IMR-90 (cell line): ENCODE measurements around the gene XPO4. TPM values are rescaled to one million over a fixed set of nuclear protein-coding genes. Genes with fewer than 3 reads are reported as not detected.

Experiments used
- ATAC-seq: fragments of 200-7000 bp; cut with Tn5 transposase; 2 replicates; pipeline ENCODE4 v1.9.1; 2020; ENCODE audit warnings: low read depth, mild to moderate bottlenecking, moderate library complexity
- BruUV-seq: library from RNA; stranded (reverse); fragments of 400-500 nt; replicated peaks from 2 replicates; lab custom pipeline; 2021; lab: Mats Ljungman, UMichigan
- CTCF ChIA-PET: fragments of 300-600 bp; formaldehyde crosslinking; extraction: SDS; loops from one replicate; lab custom pipeline; 2021; ENCODE audit warnings: antibody characterized with exemption; lab: Yijun Ruan, JAX
- POLR2A ChIA-PET: fragments of 300-600 bp; sonication (Branson Sonifier 250); formaldehyde crosslinking; loops from one replicate; lab custom pipeline; 2022; ENCODE audit warnings: antibody characterized with exemption; ENCODE audit not compliant: unreplicated experiment; lab: Charles Lee
- DNase-seq: peaks from one replicate; pipeline ENCODE4 v3.0.0; 2013
- H2AFZ ChIP-seq: replicated peaks from 2 replicates; pipeline ENCODE3; 2013; ENCODE audit warnings: low read length, mild to moderate bottlenecking; ENCODE audit not compliant: poor library complexity
- H2AK5ac ChIP-seq: 2 replicates; pipeline ENCODE4 v1.6.1; 2013; ENCODE audit warnings: low read depth, low read length, inconsistent platforms
- H2AK9ac ChIP-seq: replicated peaks from 2 replicates; pipeline ENCODE3; 2013; ENCODE audit warnings: mild to moderate bottlenecking, low read depth, low read length, moderate library complexity; ENCODE audit not compliant: poor library complexity
- H2BK120ac ChIP-seq: 2 replicates; pipeline ENCODE4 v1.6.1; 2013; ENCODE audit warnings: low read depth, low read length, inconsistent platforms
- H2BK15ac ChIP-seq: 3 replicates; pipeline ENCODE4 v1.6.1; 2013; ENCODE audit warnings: low read depth, low read length, inconsistent platforms
- H2BK20ac ChIP-seq: 2 replicates; pipeline ENCODE4 v1.6.1; 2013; ENCODE audit warnings: low read depth, mild to moderate bottlenecking, inconsistent platforms, low read length, moderate library complexity
- H2BK5ac ChIP-seq: 2 replicates; pipeline ENCODE4 v1.6.1; 2013; ENCODE audit warnings: mild to moderate bottlenecking, low read depth, low read length, inconsistent platforms; ENCODE audit not compliant: poor library complexity, severe bottlenecking
- H3K14ac ChIP-seq: replicated peaks from 2 replicates; pipeline ENCODE4 v1.6.1; 2013; ENCODE audit warnings: low read depth, low read length, inconsistent platforms
- H3K18ac ChIP-seq: 2 replicates; pipeline ENCODE4 v1.6.1; 2013; ENCODE audit warnings: low read depth, low read length, control low read depth
- H3K23ac ChIP-seq: 2 replicates; pipeline ENCODE4 v1.6.1; 2013; ENCODE audit warnings: low read depth, low read length, inconsistent platforms
- H3K27ac ChIP-seq: 2 replicates; pipeline ENCODE4 v1.5.1; 2013; ENCODE audit warnings: mild to moderate bottlenecking, control low read depth, low read length; ENCODE audit not compliant: insufficient read depth
- H3K27me3 ChIP-seq: 2 replicates; pipeline ENCODE4 v1.6.1; 2013; ENCODE audit warnings: low read length; ENCODE audit not compliant: control insufficient read depth, insufficient read depth
- H3K36me3 ChIP-seq: 2 replicates; pipeline ENCODE4 v1.6.1; 2013; ENCODE audit warnings: low read length, mixed read lengths; ENCODE audit not compliant: control insufficient read depth, insufficient read depth
- H3K4ac ChIP-seq: 2 replicates; pipeline ENCODE4 v1.6.1; 2013; ENCODE audit warnings: low read depth, low read length, inconsistent platforms
- H3K4me1 ChIP-seq: 2 replicates; pipeline ENCODE4 v1.6.1; 2013; ENCODE audit warnings: low read length, mixed read lengths; ENCODE audit not compliant: control insufficient read depth, insufficient read depth
- H3K4me2 ChIP-seq: 2 replicates; pipeline ENCODE4 v1.6.1; 2013; ENCODE audit warnings: low read depth, mild to moderate bottlenecking, control low read depth, low read length, moderate library complexity
- H3K4me3 ChIP-seq: 2 replicates; pipeline ENCODE4 v1.5.1; 2013; ENCODE audit warnings: low read depth, mild to moderate bottlenecking, control low read depth, low read length, moderate library complexity; ENCODE audit not compliant: insufficient read depth
- H3K56ac ChIP-seq: 2 replicates; pipeline ENCODE4 v1.6.1; 2013; ENCODE audit warnings: low read length, inconsistent platforms; ENCODE audit not compliant: insufficient read depth; ENCODE audit errors: extremely low read depth
- H3K79me1 ChIP-seq, 2 experiments: 2 replicates each; pipeline ENCODE4 v1.6.1; 2013; ENCODE audit warnings: low read length in 2 of 2, inconsistent platforms in 1 of 2, low read depth in 1 of 2
- H3K9ac ChIP-seq: 2 replicates; pipeline ENCODE4 v1.6.1; 2013; ENCODE audit warnings: low read depth, low read length, control low read depth
- H3K9me1 ChIP-seq: 2 replicates; pipeline ENCODE4 v1.6.1; 2013; ENCODE audit warnings: low read length, inconsistent platforms; ENCODE audit not compliant: insufficient read depth
- H3K9me3 ChIP-seq: 2 replicates; pipeline ENCODE4 v1.6.1; 2013; ENCODE audit warnings: low read length; ENCODE audit not compliant: control insufficient read depth, insufficient read depth
- H4K20me1 ChIP-seq: 2 replicates; pipeline ENCODE4 v1.6.1; 2013; ENCODE audit warnings: low read length, inconsistent platforms; ENCODE audit not compliant: insufficient read depth
- H4K5ac ChIP-seq: 2 replicates; pipeline ENCODE4 v1.6.1; 2013; ENCODE audit warnings: mild to moderate bottlenecking, low read depth, low read length, control low read depth
- H4K8ac ChIP-seq, 2 experiments: 2 replicates each; pipeline ENCODE4 v1.6.1; 2013; ENCODE audit warnings: low read depth in 2 of 2, low read length in 2 of 2, control low read depth in 1 of 2, inconsistent platforms in 1 of 2
- H4K91ac ChIP-seq: 2 replicates; pipeline ENCODE4 v1.6.1; 2013; ENCODE audit warnings: low read depth, low read length, inconsistent platforms; ENCODE audit not compliant: insufficient read depth
- BHLHE40 ChIP-seq: fragments of 150-350 bp; IDR thresholded peaks from 2 replicates; pipeline ENCODE4 v1.6.1; 2016; ENCODE audit warnings: mild to moderate bottlenecking, low read depth, low read length
- CEBPB ChIP-seq: IDR thresholded peaks from 2 replicates; pipeline ENCODE4 v1.6.1; 2012; ENCODE audit warnings: low read depth, low read length, improper control_type of control experiment
- CHD1 ChIP-seq: IDR thresholded peaks from 2 replicates; pipeline ENCODE4 v1.6.1; 2012; ENCODE audit warnings: low read depth, low read length, improper control_type of control experiment
- ELK1 ChIP-seq: fragments of 150-350 bp; IDR thresholded peaks from 2 replicates; pipeline ENCODE4 v1.6.1; 2016; ENCODE audit warnings: low read depth, mild to moderate bottlenecking, low read length, moderate library complexity, borderline replicate concordance
- FOS ChIP-seq: fragments of 150-350 bp; IDR thresholded peaks from 2 replicates; pipeline ENCODE4 v1.6.1; 2016; ENCODE audit warnings: low read depth, low read length
- MAFK ChIP-seq: IDR thresholded peaks from 2 replicates; pipeline ENCODE4 v1.6.1; 2012; ENCODE audit warnings: low read depth, low read length, improper control_type of control experiment
- MAZ ChIP-seq: IDR thresholded peaks from 2 replicates; pipeline ENCODE4 v1.6.1; 2012; ENCODE audit warnings: low read depth, mild to moderate bottlenecking, low read length, improper control_type of control experiment, moderate library complexity, borderline replicate concordance
- MXI1 ChIP-seq: IDR thresholded peaks from 2 replicates; pipeline ENCODE4 v1.6.1; 2012; ENCODE audit warnings: low read depth, mild to moderate bottlenecking, low read length, moderate library complexity, borderline replicate concordance
- NFE2L2 ChIP-seq: fragments of 150-350 bp; IDR thresholded peaks from 2 replicates; pipeline ENCODE4 v1.6.1; 2016; ENCODE audit warnings: low read depth, mild to moderate bottlenecking, low read length
- POLR2A ChIP-seq: IDR thresholded peaks from 2 replicates; pipeline ENCODE4 v1.6.1; 2012; ENCODE audit warnings: mild to moderate bottlenecking, low read depth, low read length
- RAD21 ChIP-seq: IDR thresholded peaks from 2 replicates; pipeline ENCODE4 v1.6.1; 2012; ENCODE audit warnings: low read length, improper control_type of control experiment
- RCOR1 ChIP-seq: IDR thresholded peaks from 2 replicates; pipeline ENCODE4 v1.6.1; 2012; ENCODE audit warnings: mild to moderate bottlenecking, low read length, improper control_type of control experiment; ENCODE audit not compliant: insufficient replicate concordance
- RFX5 ChIP-seq: IDR thresholded peaks from 2 replicates; pipeline ENCODE4 v1.8.0; 2012; ENCODE audit warnings: low read depth, mild to moderate bottlenecking, low read length, moderate library complexity
- SMC3 ChIP-seq: fragments of 150-350 bp; IDR thresholded peaks from 2 replicates; pipeline ENCODE4 v1.6.1; 2016; ENCODE audit warnings: low read depth, mild to moderate bottlenecking, antibody characterized with exemption, low read length, moderate library complexity
- USF2 ChIP-seq: fragments of 150-350 bp; IDR thresholded peaks from 2 replicates; pipeline ENCODE4 v1.6.1; 2017; ENCODE audit warnings: mild to moderate bottlenecking, antibody characterized with exemption, low read length, low read depth
- WGBS, 2 experiments: methylation state at CpG; one replicate each; pipeline versions ENCODE4 v1.1.5 to v1.1.7; 2013; ENCODE audit warnings: missing lambda C conversion rate in 2 of 2; ENCODE audit not compliant: insufficient read length in 1 of 2; ENCODE audit errors: extremely low coverage in 2 of 2; 5-methylcytosine and 5-hydroxymethylcytosine counted together
- dilution Hi-C: fragments of 300-500 bp; cut with HindIII; formaldehyde crosslinking; loops from one replicate; pipeline ENCODE4 v1.14.3; 2018; ENCODE audit warnings: low sequenced_read_pairs; ENCODE audit not compliant: unreplicated experiment
- in situ Hi-C: fragments of 300-500 bp; cut with MboI; formaldehyde crosslinking; loops from 3 replicates; pipeline ENCODE4 v1.14.3; 2019; ENCODE audit warnings: low sequenced_read_pairs, inconsistent platforms, mixed read lengths
- intact Hi-C: fragments of 100-400 bp; cut with micrococcal nuclease; formaldehyde crosslinking; loops from 2 replicates; pipeline ENCODE4 v1.10.0; 2022
- polyA plus RNA-seq, 3 experiments: library from polyadenylated mRNA; depleted of rRNA; stranded (reverse); fragments of >200 nt; gene quantifications; 2 replicates each; pipeline ENCODE4 v1.2.3, GENCODE V29; 2012; ENCODE audit warnings: low replicate concordance in 1 of 3
- total RNA-seq: library from RNA; depleted of rRNA; stranded (reverse); fragments of >200 nt; gene quantifications from 2 replicates; pipeline ENCODE4 v1.2.3, GENCODE V29; 2012
- TF ChIP-seq, protein P1 (sequence below): conservative IDR thresholded peaks from 2 replicates; pipeline ENCODE4 v1.5.1; 2012; ENCODE audit warnings: mild to moderate bottlenecking, low read depth, low read length, improper control_type of control experiment

The XPO4 gene
- total and polyA plus RNA-seq, 2 of the 4 experiments (the other 2 are of a cell fraction) = 5.0 to 21.1 TPM

GRCh38 chr13:20801707-20802106 is 100.8 kb downstream of the XPO4 start:
- WGBS, 2 experiments = no CpG with 5 or more reads among the region's 2 CpGs

More at GRCh38 chr13:20801707-20802106, 100.8 kb downstream of the XPO4 start:
- Histone ChIP-seq H3K18ac (no peak overlapping the region), H3K23ac (no peak overlapping the region), H2BK120ac (no peak overlapping the region), H4K91ac (no peak overlapping the region), H3K4me3 (no peak overlapping the region), H2BK20ac (no peak overlapping the region), H2AK5ac (no peak overlapping the region), H3K79me1 (no peaks in the 10 kb centered on the region; a peak in 3 of 4 replicates), H2AK9ac (no peak overlapping the region), H2BK5ac (no peak overlapping the region), H4K20me1 (no peaks in the 10 kb centered on the region; the same call in 1 of the 2 replicates), H3K27me3 (no peaks in the 10 kb centered on the region), H2BK15ac (no peak overlapping the region), H3K27ac (no peak overlapping the region), H3K36me3 (peaks cover 6% of the 10 kb centered on the region; the same call in 1 of the 2 replicates), H3K9me3 (no peaks in the 10 kb centered on the region), H4K5ac (no peak overlapping the region), H2AFZ (no peak overlapping the region), H4K8ac (no peak overlapping the region), H3K4me2 (no peak overlapping the region), H3K4ac (no peak overlapping the region), H3K56ac (no peak overlapping the region), H3K9ac (no peak overlapping the region), H3K14ac (no peak overlapping the region), H3K4me1 (peaks cover 6% of the 10 kb centered on the region), H3K9me1 (peaks cover 8% of the 10 kb centered on the region)
- intact Hi-C loops (no loop called here), dilution Hi-C loops (no loop called here), in situ Hi-C loops (no loop called here)
- TF ChIP-seq MAFK (no peak), FOS (no peak), USF2 (no peak), BHLHE40 (no peak), MXI1 (no peak), CEBPB (no peak), NFE2L2 (no peak), CHD1 (no peak), POLR2A (no peak), MAZ (no peak), RFX5 (no peak), ELK1 (no peak), RAD21 (no peak), RCOR1 (no peak), SMC3 (no peak)
- TF ChIP-seq, protein P1, sequence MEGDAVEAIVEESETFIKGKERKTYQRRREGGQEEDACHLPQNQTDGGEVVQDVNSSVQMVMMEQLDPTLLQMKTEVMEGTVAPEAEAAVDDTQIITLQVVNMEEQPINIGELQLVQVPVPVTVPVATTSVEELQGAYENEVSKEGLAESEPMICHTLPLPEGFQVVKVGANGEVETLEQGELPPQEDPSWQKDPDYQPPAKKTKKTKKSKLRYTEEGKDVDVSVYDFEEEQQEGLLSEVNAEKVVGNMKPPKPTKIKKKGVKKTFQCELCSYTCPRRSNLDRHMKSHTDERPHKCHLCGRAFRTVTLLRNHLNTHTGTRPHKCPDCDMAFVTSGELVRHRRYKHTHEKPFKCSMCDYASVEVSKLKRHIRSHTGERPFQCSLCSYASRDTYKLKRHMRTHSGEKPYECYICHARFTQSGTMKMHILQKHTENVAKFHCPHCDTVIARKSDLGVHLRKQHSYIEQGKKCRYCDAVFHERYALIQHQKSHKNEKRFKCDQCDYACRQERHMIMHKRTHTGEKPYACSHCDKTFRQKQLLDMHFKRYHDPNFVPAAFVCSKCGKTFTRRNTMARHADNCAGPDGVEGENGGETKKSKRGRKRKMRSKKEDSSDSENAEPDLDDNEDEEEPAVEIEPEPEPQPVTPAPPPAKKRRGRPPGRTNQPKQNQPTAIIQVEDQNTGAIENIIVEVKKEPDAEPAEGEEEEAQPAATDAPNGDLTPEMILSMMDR = no peak
- CTCF ChIA-PET = no interaction called here
- DNase-seq (no peak), ATAC-seq (no peak)
- POLR2A ChIA-PET = interaction anchor here (0.7 kb wide), 1 partner anchor 133 kb away, joined by 3 read pairs; no protein-coding TSS in a partner anchor
- no TSS peak for BruUV-seq
